ENCODE measurements around the gene U2AF1L4.

Gene U2AF1L4

GRCh38 chr19:35714601-35715354 is 30.4 kb downstream of the U2AF1L4 start:
- DNase-seq (ENCODE audit: extremely low read depth in 1 of 2, low read depth in 1 of 2) = no peak

DNA sequence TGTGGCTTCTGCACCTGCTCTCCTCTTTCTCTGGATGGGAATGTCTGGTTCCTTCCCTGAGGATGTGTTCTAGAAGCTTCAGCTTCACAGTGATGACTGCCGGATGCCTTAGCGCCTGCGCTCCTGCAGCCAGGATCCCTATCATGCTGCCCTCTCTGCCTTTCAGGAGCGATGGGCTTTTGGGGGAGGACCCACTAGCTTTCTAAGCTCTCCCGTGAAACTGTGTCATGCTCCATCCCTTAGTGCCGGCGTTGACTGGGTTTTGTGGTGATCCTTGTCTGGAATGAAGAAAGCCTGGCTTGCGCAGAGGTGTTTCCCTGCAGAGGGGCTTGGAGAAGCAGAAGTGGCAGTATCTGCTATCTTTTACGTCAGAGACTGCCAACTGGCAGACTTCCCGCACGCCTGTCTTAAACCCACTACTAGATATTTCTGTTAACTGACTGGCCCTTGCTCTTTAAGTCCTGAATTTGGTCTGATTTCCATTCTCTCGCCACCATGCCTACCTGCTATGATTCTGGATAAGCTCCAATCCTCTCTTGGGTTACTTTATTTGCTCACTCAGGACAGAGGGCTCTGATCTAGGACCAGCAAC is 31.2 kb downstream of the U2AF1L4 start:
- DNase-seq (ENCODE audit: extremely low read depth in 1 of 2, low read depth in 1 of 2) = no peak

GRCh38 chr19:35713506-35713850 is 31.7 kb downstream of the U2AF1L4 start:
- DNase-seq (ENCODE audit: extremely low read depth in 1 of 2, low read depth in 1 of 2) = no peak

DNA sequence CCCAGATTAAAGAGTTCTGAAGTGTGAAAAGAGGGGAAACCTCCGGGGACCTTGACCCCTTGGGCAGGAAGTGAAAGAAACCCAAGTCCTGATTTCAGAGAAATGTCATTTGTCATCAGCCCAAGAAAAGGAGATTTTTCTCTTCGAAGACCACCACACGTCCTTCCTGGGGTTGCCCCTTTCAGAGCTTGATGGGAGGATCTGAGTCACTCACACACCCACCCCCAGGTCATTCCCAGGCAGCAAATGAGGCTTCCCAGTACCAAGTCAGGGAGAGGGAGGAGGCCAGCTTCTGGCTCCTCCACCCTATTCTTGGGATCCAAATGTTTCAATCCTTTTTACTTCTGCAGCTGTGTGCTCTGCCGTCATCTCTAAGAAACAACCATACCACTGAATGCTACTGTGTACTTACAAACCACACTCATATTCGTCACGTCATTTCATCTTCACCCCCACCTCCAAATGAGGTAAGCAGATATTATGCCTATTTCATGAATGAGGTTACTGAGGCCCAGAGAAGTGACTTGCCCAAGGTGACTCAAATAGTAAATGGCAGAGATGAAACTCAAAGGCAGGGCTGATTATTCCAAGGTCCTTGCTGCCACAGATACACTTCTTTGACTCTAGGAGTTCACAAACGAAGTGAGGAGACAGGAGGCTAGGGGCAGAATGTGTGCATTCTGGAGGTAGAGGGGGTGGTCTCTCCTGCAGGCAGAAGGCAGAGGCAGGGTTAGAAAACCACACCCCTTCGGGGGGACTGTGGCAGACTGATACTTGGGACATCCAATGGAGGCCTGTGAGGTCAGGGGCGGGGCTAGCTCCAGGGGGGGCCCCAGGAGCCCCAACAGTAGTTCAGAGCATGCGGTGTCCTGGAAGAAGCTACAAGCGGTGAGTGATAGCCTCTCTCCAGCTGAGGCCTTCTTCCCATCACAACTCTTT is 32.4 kb downstream of the U2AF1L4 start:
- DNase-seq (ENCODE audit: extremely low read depth in 1 of 2, low read depth in 1 of 2) = peak; percentile 80 to 90

GRCh38 chr19:35710784-35711723 is 34.2 kb downstream of the U2AF1L4 start:
- peak; percentile 65 to 87 for DNase-seq (ENCODE audit: extremely low read depth in 1 of 2, low read depth in 1 of 2)

GRCh38 chr19:35708391-35708790 is 36.8 kb downstream of the U2AF1L4 start:
- DNase-seq (ENCODE audit: extremely low read depth in 1 of 2, low read depth in 1 of 2) = no peak

GRCh38 chr19:35704218-35704617 is 41.0 kb downstream of the U2AF1L4 start, which contains the start of gene ZBTB32:
TSS of gene ZBTB32 (plus strand) at chr19:35704558. CDS start at chr19:35714627, 10,069 bp downstream.
- no peak for DNase-seq (ENCODE audit: extremely low read depth in 1 of 2, low read depth in 1 of 2)

- DNase-seq (ENCODE audit: extremely low read depth in 1 of 2, low read depth in 1 of 2) = no peak
Observed at GRCh38 chr19:35703343-35703742, 41.9 kb downstream of the U2AF1L4 start.

DNA sequence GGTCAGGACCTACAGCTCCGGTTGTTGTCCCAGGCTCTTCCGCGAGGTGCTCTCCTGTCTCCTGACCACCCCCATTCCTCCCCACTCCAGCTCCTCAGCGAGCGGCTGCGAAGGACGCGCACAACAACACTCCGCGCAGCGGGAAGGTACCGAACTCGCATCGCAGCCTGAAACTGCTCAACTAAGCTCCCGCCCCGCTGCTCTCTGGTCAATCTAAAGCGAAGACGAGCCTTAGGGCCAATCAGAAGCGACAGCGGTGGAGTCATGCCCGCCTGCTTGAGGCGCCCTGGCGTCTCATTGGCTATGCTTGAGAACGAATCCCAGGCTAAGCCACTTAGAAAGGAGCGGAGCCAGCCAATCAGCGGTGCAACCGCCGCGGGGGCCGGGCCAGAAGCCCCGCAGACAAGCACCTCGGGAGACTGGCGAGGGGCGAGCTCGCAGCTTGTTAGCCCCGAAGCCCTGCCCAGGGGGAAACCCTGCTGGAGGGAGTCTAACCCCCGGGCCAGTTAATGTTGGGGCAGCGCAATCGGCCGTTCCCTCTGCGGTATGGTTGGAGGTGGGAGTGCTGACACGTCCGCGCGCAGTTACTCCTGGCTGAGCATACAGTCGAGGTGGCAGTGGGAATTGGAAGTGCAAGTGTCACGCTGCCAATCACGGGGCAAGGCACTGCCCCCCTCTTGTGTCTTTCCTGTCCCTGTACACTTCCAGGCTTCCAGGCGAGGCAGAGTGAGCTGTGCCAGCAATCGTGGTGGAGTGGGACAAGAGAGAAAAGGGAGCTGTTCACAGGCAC is 42.8 kb downstream of the U2AF1L4 start:
- DNase-seq (ENCODE audit: extremely low read depth in 1 of 2, low read depth in 1 of 2) = peak; percentile 88 to 97

GRCh38 chr19:35696835-35697234 is 48.4 kb downstream of the U2AF1L4 start:
- DNase-seq (ENCODE audit: extremely low read depth in 1 of 2, low read depth in 1 of 2) = no peak

DNA sequence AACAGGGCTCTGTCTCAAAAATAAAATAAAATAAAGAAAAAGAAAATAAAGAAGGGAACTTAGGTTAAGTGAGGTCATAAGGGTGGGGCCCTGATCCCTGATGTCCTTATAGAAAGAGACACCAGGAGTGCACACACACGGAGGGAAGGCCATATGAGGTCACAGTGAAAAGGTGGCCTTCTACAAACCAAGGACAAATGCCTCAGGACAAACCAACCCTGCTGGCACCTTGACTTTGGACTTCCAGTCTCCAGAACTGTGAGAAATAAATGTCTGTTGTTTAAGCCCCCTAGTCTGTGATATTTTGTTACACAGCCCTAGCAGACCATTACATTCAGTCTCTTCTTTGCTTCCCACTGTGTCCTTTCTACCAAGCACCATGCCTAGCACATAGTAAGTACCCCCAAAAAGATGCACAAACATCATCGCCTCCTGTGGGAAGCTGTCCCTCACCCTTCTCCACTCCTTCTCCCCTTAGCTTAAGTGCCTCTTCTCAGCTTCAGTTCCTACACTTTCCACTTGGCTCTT is 49.3 kb downstream of the U2AF1L4 start:
- no peak for DNase-seq (ENCODE audit: extremely low read depth in 1 of 2, low read depth in 1 of 2)

GRCh38 chr19:35693835-35694599 is 51.2 kb downstream of the U2AF1L4 start:
- DNase-seq (ENCODE audit: extremely low read depth in 1 of 2, low read depth in 1 of 2) = peak; percentile 81 to 87

- DNase-seq (ENCODE audit: extremely low read depth in 1 of 2, low read depth in 1 of 2) = no peak
Observed at GRCh38 chr19:35693422-35693821, 51.8 kb downstream of the U2AF1L4 start.
